HCT116 (cell line): ENCODE measurements around the gene FANK1. TPM values are rescaled to one million over a fixed set of nuclear protein-coding genes. Genes with fewer than 3 reads are reported as not detected.

Experiments used
- ATAC-seq: fragments of 200-7000 bp; cut with Tn5 transposase; 2 replicates; pipeline ENCODE4 v1.9.1; 2020; ENCODE audit warnings: mild to moderate bottlenecking, moderate library complexity
- BruUV-seq: library from RNA; stranded (reverse); fragments of 400-500 nt; replicated peaks from 2 replicates; lab custom pipeline; 2021; lab: Mats Ljungman, UMichigan
- CTCF ChIA-PET: fragments of 300-600 bp; sonication (Branson Sonifier 250); formaldehyde crosslinking; loops from one replicate; lab custom pipeline; 2021; ENCODE audit warnings: antibody characterized with exemption; lab: Charles Lee
- POLR2A ChIA-PET: fragments of 300-600, 350-600 bp; sonication (Branson Sonifier 250); formaldehyde crosslinking; loops from one replicate; lab custom pipeline; 2021; ENCODE audit warnings: antibody characterized with exemption; lab: Charles Lee
- RAD21 ChIA-PET, 2 experiments: fragments of 300-600 bp; sonication (Branson Sonifier 250); formaldehyde crosslinking; loops; one replicate each; lab custom pipeline; 2023; ENCODE audit warnings: low total read pairs in 2 of 2; ENCODE audit not compliant: uncharacterized antibody in 2 of 2, unreplicated experiment in 2 of 2, low non-redundant PET in 1 of 2; lab: Charles Lee
- DNase-seq: peaks from one replicate; pipeline ENCODE4 v3.0.0-alpha.2; 2010; ENCODE audit warnings: low read depth, low spot score
- H2AFZ ChIP-seq: fragments of 200-600 bp; shearing (Covaris generic), sonication (generic); 2 replicates; pipeline ENCODE4 v1.6.1; 2017; ENCODE audit warnings: low read depth, mixed run types, mixed read lengths, antibody characterized with exemption, low read length; ENCODE audit not compliant: poor library complexity, severe bottlenecking
- H3K27ac ChIP-seq: 2 replicates; pipeline ENCODE4 v1.5.1; 2012; ENCODE audit warnings: low read depth, low read length
- H3K27me3 ChIP-seq: fragments of 200-600 bp; sonication (generic); 2 replicates; pipeline ENCODE4 v1.6.1; 2016; ENCODE audit warnings: mixed run types, low read length, mixed read lengths; ENCODE audit not compliant: insufficient read depth
- H3K36me3 ChIP-seq, 2 experiments: fragments of 200-500 bp in 1 of 2; fragments of 200-600 bp in 1 of 2; sonication (Bioruptor generic) in 1 of 2; sonication (generic) in 1 of 2; 2 replicates each; pipeline versions ENCODE4 v1.5.1 to v1.6.1; 2014 to 2016; ENCODE audit warnings: low read length in 2 of 2, inconsistent platforms in 1 of 2, mixed read lengths in 1 of 2, mixed run types in 1 of 2; ENCODE audit not compliant: insufficient read depth in 2 of 2, control insufficient read depth in 1 of 2
- H3K4me1 ChIP-seq, 2 experiments: fragments of 200-600 bp in 1 of 2; sonication (generic) in 1 of 2; 2 replicates each; pipeline versions ENCODE4 v1.5.1 to v1.6.1; 2012 to 2017; ENCODE audit warnings: low read length in 2 of 2, inconsistent platforms in 1 of 2, mild to moderate bottlenecking in 1 of 2, mixed read lengths in 1 of 2, mixed run types in 1 of 2, moderate library complexity in 1 of 2; ENCODE audit not compliant: insufficient read depth in 2 of 2, control insufficient read depth in 1 of 2
- H3K4me2 ChIP-seq: fragments of 200-600 bp; sonication (generic); 2 replicates; pipeline ENCODE4 v1.6.1; 2017; ENCODE audit warnings: mixed run types, low read length, mixed read lengths
- H3K4me3 ChIP-seq, 2 experiments: fragments of 200-600 bp in 1 of 2; sonication (generic) in 1 of 2; replicated peaks in 1 of 2; 2 replicates each; pipeline ENCODE4 v1.5.1; 2011 to 2016; ENCODE audit warnings: low read length in 2 of 2, control low read depth in 1 of 2, low read depth in 1 of 2, mild to moderate bottlenecking in 1 of 2, mixed read lengths in 1 of 2, mixed run types in 1 of 2
- H3K79me2 ChIP-seq: fragments of 200-600 bp; sonication (generic); 2 replicates; pipeline ENCODE4 v1.6.1; 2017; ENCODE audit warnings: mild to moderate bottlenecking, mixed run types, low read length, moderate library complexity, mixed read lengths; ENCODE audit not compliant: insufficient read depth
- H3K9ac ChIP-seq: fragments of 200-600 bp; sonication (generic); 2 replicates; pipeline ENCODE4 v1.6.1; 2016; ENCODE audit warnings: low read length, mixed read lengths
- H3K9me2 ChIP-seq: fragments of 200-600 bp; sonication (generic), shearing (Covaris generic); 2 replicates; pipeline ENCODE4 v1.6.1; 2017; ENCODE audit warnings: mixed run types, mild to moderate bottlenecking, moderate library complexity; ENCODE audit not compliant: insufficient read depth
- H3K9me3 ChIP-seq, 2 experiments: fragments of 200-500 bp in 1 of 2; fragments of 200-600 bp in 1 of 2; sonication (Bioruptor generic) in 1 of 2; sonication (generic) in 1 of 2; 2 replicates each; pipeline ENCODE4 v1.6.1; 2014 to 2017; ENCODE audit warnings: low read length in 2 of 2, mixed read lengths in 2 of 2, inconsistent platforms in 1 of 2, low read depth in 1 of 2, mild to moderate bottlenecking in 1 of 2, mixed run types in 1 of 2, moderate library complexity in 1 of 2; ENCODE audit not compliant: control insufficient read depth in 1 of 2, insufficient read depth in 1 of 2
- H4K20me1 ChIP-seq: fragments of 200-600 bp; sonication (generic), shearing (Covaris generic); 2 replicates; pipeline ENCODE4 v1.6.1; 2017; ENCODE audit warnings: mixed run types, mild to moderate bottlenecking, moderate library complexity; ENCODE audit not compliant: insufficient read depth
- CBX3 ChIP-seq: IDR thresholded peaks from 2 replicates; pipeline ENCODE4 v1.6.1; 2012; ENCODE audit warnings: low read depth
- CEBPB ChIP-seq: IDR thresholded peaks from 2 replicates; pipeline ENCODE4 v1.6.1; 2012; ENCODE audit warnings: low read depth
- FOSL1 ChIP-seq: IDR thresholded peaks from 2 replicates; pipeline ENCODE4 v1.6.1; 2012; ENCODE audit warnings: low read depth
- POLR2A ChIP-seq: IDR thresholded peaks from 2 replicates; pipeline ENCODE4 v1.7.0; 2011; ENCODE audit warnings: borderline replicate concordance; ENCODE audit not compliant: insufficient read depth, insufficient read length; ENCODE audit errors: extremely low read depth
- POLR2AphosphoS5 ChIP-seq: IDR thresholded peaks from 2 replicates; pipeline ENCODE4 v1.6.1; 2011; ENCODE audit warnings: mild to moderate bottlenecking, low read depth, low read length, moderate library complexity
- SP1 ChIP-seq: IDR thresholded peaks from 2 replicates; pipeline ENCODE4 v1.6.1; 2012; ENCODE audit warnings: low read depth
- SRF ChIP-seq: IDR thresholded peaks from 2 replicates; pipeline ENCODE4 v1.6.1; 2012; ENCODE audit warnings: low read depth
- TCF7L2 ChIP-seq: IDR thresholded peaks from 2 replicates; pipeline ENCODE4 v1.7.0; 2011; ENCODE audit warnings: borderline replicate concordance, inconsistent platforms; ENCODE audit not compliant: insufficient read depth, insufficient read length; ENCODE audit errors: extremely low read depth
- YY1 ChIP-seq: IDR thresholded peaks from 2 replicates; pipeline ENCODE4 v1.6.1; 2011; ENCODE audit warnings: low read length, low read depth, moderate library complexity, mild to moderate bottlenecking; ENCODE audit not compliant: insufficient replicate concordance; ENCODE audit errors: extremely low read depth
- ZFX ChIP-seq: fragments of 450-650 bp; IDR thresholded peaks from 2 replicates; pipeline ENCODE4 v1.6.1; 2017
- ZNF274 ChIP-seq: fragments of 200-500 bp; sonication (Bioruptor generic); IDR thresholded peaks from 2 replicates; pipeline ENCODE4 v1.6.1; 2014; ENCODE audit warnings: mild to moderate bottlenecking, low read depth, low read length, inconsistent platforms
- intact Hi-C: fragments of 100-400 bp; cut with micrococcal nuclease; formaldehyde crosslinking; loops from 2 replicates; pipeline ENCODE4 v1.10.0; 2022
- total RNA-seq: library from RNA; stranded (reverse); gene quantifications from one replicate; pipeline ENCODE4 v1.2.1, GENCODE V29; 2021; ENCODE audit not compliant: unreplicated experiment
- TF ChIP-seq, protein P1 (sequence below): IDR thresholded peaks from 2 replicates; pipeline ENCODE4 v1.6.1; 2011; ENCODE audit warnings: mild to moderate bottlenecking, low read length, moderate library complexity; ENCODE audit not compliant: insufficient replicate concordance; ENCODE audit errors: extremely low read depth

FANK1 gene
- total RNA-seq, 1 experiment from 2014 or later = 5.4 TPM

GRCh38 chr10:125881192-125881591 is 15.2 kb upstream of the FANK1 start, which contains the start of gene DHX32:
DHX32 (minus strand) TSS chr10:125881292; CDS start chr10:125880824, 468 bp downstream.
- TF ChIP-seq TCF7L2 (no peak), POLR2A (no peak), CBX3 (no peak), FOSL1 (no peak), CEBPB (no peak), SP1 (no peak), ZNF274 (no peak), YY1 (no peak)
- Histone ChIP-seq H3K9ac (no peak within 1 kb of the TSS; the same call in 1 of the 2 replicates), H3K36me3 (peaks cover 4 to 20% of the 10 kb centered on the region in 2 experiments), H3K27ac (peak within 1 kb of the TSS; percentile 64; the same call in 1 of the 2 replicates), H3K4me2 (peak within 1 kb of the TSS; percentile 48; the same call in 1 of the 2 replicates), H3K27me3 (no peaks in the 10 kb centered on the region), H3K4me1 (peaks cover 28 to 41% of the 10 kb centered on the region in 2 experiments), H2AFZ (no peak within 1 kb of the TSS), H3K4me3 (no peak within 1 kb of the TSS), H3K79me2 (peaks cover 6% of the 10 kb centered on the region; the same call in 1 of the 2 replicates), H3K9me3 (peaks cover 0 to 4% of the 10 kb centered on the region in 2 experiments; a peak in 1 of 4 replicates), H3K9me2 (0 out of 2 replicates have a peak, but pooled peaks cover 5% of the 10 kb centered on the region), H4K20me1 (no peaks in the 10 kb centered on the region)
- RAD21 ChIA-PET = no interaction called here
- BruUV-seq = no TSS peak
- DNase-seq = no peak
- POLR2A ChIA-PET = interaction anchor here (1.1 to 1.3 kb wide), 2 partner anchors 11 to 25 kb away, joined by 3 read pairs; no protein-coding TSS in a partner anchor
- ATAC-seq = no peak
- CTCF ChIA-PET = no interaction called here
- intact Hi-C loops = no loop called here

DNA sequence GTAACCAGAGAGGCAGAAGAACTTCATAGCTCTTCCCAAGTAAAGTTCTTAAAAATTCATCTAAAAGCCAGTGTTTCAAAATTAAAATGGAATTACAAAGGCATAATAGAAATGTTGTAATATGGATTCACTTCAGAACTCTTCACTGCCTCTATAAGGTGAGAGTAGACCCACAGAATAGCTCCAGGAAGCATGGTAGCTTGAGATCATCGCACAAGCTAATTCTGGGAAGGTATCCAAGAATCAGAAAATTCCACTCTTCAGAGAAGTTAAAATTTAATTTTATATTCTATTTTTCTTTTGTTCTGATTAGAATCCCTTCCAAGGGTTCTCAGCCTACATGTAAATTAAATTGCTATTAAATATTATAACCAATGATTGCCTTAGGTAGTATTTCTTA is 13.8 kb upstream of the FANK1 start:
- no peak overlapping the region for H3K4me2 ChIP-seq
- RAD21 ChIA-PET = no interaction called here
- H3K27me3 ChIP-seq = no peaks in the 10 kb centered on the region
- CTCF ChIA-PET = interaction anchor here (0.6 to 1.8 kb wide), 3 partner anchors 14 to 278 kb away, joined by 3 to 8 read pairs (median 4); no protein-coding TSS in a partner anchor
- DNase-seq = no peak
- TF ChIP-seq SRF = no peak
- no peak for TF ChIP-seq FOSL1
- TF ChIP-seq, protein P1, sequence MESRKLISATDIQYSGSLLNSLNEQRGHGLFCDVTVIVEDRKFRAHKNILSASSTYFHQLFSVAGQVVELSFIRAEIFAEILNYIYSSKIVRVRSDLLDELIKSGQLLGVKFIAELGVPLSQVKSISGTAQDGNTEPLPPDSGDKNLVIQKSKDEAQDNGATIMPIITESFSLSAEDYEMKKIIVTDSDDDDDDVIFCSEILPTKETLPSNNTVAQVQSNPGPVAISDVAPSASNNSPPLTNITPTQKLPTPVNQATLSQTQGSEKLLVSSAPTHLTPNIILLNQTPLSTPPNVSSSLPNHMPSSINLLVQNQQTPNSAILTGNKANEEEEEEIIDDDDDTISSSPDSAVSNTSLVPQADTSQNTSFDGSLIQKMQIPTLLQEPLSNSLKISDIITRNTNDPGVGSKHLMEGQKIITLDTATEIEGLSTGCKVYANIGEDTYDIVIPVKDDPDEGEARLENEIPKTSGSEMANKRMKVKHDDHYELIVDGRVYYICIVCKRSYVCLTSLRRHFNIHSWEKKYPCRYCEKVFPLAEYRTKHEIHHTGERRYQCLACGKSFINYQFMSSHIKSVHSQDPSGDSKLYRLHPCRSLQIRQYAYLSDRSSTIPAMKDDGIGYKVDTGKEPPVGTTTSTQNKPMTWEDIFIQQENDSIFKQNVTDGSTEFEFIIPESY = no peak
- no peak for TF ChIP-seq ZFX
- no peak for TF ChIP-seq CBX3
- TF ChIP-seq ZNF274 = no peak
- TF ChIP-seq POLR2AphosphoS5 = no peak
- TF ChIP-seq CEBPB = no peak
- intact Hi-C loops = no loop called here
- H3K4me3 ChIP-seq = no peak overlapping the region
- H2AFZ ChIP-seq = no peak overlapping the region
- H3K9me3 ChIP-seq = no peaks in the 10 kb centered on the region
- H3K4me1 ChIP-seq = peaks cover 37 to 53% of the 10 kb centered on the region in 2 experiments
- H3K9me2 ChIP-seq = 0 out of 2 replicates have a peak, but pooled peaks cover 5% of the 10 kb centered on the region
- POLR2A ChIA-PET = interaction anchor here (1.1 to 1.3 kb wide), 2 partner anchors 10 to 27 kb away, joined by 3 read pairs; no protein-coding TSS in a partner anchor
- H3K79me2 ChIP-seq = peaks cover 6% of the 10 kb centered on the region; the same call in 1 of the 2 replicates
- H3K36me3 ChIP-seq = peaks cover 4 to 8% of the 10 kb centered on the region in 2 experiments; a peak in 1 of 4 replicates
- no peak overlapping the region for H3K9ac ChIP-seq
- no TSS peak for BruUV-seq
- ATAC-seq = no peak
- no peaks in the 10 kb centered on the region for H4K20me1 ChIP-seq
- no peak overlapping the region for H3K27ac ChIP-seq
